KBM-7 (cell line): ENCODE results near the gene CACNA1C.
"Not testable (repeated sequence)": the region's sequence is repeated elsewhere in the genome, so short reads cannot be mapped to it uniquely, and the experiment has no call there.

Experiments
- DNase-seq: peaks from one replicate; pipeline ENCODE4 v3.0.0-alpha.2; 2015
- in situ Hi-C: fragments of 300-500 bp; cut with MboI; formaldehyde crosslinking; loops from 2 replicates; pipeline ENCODE4 v1.14.3; 2020; ENCODE audit warnings: low sequenced_read_pairs, low pct_unique_long_range_greater_than_20kb, mixed read lengths

CACNA1C gene

DNA sequence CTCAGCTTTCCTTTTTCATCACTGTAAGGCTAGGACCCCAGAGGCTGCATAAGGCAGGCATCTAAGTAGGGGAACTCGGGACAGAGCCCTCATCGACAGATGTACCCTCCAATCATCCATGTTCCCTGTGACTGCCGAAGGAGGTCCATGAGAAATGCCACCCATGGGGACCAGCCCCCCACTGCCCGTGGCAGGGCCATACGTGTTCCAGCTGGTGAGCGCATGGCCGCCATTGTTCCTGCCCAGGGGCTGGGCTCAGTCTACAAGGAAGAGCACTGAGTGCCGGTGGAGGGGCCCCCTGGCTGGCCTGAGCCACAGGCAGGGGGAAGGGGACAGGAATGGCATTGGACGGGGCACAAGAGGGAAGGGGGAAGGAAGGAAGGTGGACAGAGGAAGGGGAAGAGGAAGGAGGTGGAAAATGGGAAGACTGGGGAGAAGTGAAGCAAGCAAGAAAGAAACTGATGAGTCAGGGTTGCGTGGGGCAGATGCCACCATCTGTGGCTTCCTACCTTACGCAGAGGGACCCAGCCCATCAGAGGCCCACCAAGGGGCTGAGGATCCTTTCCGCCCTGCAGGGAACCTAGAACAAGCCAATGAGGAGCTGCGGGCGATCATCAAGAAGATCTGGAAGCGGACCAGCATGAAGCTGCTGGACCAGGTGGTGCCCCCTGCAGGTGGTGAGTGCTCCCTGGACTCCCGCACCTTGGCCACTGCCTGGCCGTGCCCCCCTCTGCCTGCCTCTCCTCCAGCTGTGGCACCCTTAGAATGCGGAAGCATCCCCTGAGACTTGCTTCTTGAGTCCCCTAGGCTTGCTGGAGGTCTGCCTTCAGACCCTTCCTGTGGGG lies 621.4 kb downstream of the CACNA1C start:
- in situ Hi-C loops = no loop called here
- DNase-seq = no peak

DNA sequence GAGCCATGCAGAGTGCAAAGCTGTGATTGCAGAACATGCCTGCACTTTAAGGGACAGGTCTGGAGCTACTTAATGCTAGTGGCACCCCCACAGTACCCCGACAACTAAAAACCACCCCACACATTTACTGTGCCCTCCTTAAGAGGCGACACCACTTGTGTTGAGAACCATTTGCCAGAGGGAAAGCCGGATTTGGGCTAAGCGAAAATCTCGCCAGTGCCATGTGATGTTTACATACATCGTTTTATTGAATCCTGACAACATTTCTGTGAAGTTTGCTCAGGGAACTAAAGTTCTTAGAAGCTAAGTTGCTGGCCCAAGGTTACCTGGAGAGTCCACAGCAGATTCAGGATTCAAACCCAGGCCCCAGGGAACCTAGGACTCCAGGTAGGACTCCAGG lies 623.0 kb downstream of the CACNA1C start:
- in situ Hi-C loops = no loop called here
- no peak for DNase-seq

GRCh38 chr12:2677142-2677880 lies 624.5 kb downstream of the CACNA1C start:
- in situ Hi-C loops = no loop called here
- no peak for DNase-seq

GRCh38 chr12:2678426-2678825 lies 625.6 kb downstream of the CACNA1C start:
- in situ Hi-C loops = no loop called here
- DNase-seq = no peak

DNA sequence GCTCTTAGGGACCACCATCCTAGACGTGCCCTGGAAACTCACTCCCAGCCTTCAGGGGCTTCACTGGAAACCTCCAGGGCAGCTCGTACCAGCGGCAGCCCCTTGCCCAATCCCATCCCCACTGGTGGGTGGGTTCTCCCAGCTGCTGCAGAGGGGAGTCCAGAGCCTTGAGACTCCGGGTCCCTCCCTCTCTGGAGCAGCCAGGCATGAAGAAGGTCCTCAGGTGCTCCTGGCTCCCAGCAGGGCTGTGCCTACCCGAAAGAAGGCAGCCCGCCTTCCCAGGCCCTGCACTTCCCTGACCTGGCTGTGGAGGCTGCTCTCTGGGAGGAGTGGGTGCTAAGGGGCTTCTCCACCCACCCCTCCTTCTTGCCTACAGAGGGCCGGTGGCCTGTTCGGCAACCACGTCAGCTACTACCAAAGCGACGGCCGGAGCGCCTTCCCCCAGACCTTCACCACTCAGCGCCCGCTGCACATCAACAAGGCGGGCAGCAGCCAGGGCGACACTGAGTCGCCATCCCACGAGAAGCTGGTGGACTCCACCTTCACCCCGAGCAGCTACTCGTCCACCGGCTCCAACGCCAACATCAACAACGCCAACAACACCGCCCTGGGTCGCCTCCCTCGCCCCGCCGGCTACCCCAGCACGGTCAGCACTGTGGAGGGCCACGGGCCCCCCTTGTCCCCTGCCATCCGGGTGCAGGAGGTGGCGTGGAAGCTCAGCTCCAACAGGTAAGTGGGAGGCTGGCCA lies 626.5 kb downstream of the CACNA1C start:
- in situ Hi-C loops = no loop called here
- DNase-seq = no peak

DNA sequence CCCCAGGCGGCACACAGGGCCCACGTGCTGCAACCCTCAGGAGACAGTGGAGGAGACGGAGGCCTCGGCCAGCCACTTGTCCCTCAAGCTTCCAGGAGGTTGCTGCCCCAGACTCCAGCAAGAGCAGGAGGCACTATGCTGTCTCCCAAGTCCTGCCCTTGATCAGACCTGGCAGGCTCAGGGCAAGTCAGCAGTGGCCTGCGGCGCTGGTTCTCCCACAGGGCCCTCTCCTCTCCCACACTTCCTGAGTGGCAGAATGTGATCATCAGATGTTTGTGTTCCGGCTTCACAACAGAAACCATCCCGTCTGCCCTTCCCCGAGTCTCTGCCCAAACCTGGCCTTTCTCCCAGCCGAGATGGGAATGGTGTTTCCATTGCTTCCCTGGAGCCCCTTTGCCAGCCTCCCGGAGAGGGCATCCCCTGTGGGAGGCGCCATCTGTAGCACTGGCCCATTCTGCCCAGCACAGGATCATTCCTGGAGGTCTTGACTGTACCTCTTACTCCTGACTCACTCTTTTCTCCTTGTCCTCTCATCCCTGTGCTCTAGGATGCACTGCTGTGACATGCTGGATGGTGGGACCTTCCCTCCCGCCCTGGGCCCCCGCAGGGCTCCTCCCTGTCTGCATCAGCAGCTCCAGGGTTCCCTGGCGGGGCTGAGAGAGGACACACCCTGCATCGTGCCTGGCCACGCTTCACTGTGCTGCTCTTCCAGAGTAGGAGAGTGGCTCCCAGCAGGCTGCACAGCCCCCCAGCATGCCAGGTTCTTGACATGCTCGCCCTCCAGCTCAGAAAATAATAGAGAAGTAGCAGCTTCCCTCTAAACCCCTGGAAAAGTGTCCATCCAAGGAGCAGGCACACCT lies 627.3 kb downstream of the CACNA1C start:
- in situ Hi-C loops = no loop called here
- no peak for DNase-seq

GRCh38 chr12:2680676-2681039 lies 627.9 kb downstream of the CACNA1C start:
- in situ Hi-C loops = no loop called here
- no peak for DNase-seq

DNA sequence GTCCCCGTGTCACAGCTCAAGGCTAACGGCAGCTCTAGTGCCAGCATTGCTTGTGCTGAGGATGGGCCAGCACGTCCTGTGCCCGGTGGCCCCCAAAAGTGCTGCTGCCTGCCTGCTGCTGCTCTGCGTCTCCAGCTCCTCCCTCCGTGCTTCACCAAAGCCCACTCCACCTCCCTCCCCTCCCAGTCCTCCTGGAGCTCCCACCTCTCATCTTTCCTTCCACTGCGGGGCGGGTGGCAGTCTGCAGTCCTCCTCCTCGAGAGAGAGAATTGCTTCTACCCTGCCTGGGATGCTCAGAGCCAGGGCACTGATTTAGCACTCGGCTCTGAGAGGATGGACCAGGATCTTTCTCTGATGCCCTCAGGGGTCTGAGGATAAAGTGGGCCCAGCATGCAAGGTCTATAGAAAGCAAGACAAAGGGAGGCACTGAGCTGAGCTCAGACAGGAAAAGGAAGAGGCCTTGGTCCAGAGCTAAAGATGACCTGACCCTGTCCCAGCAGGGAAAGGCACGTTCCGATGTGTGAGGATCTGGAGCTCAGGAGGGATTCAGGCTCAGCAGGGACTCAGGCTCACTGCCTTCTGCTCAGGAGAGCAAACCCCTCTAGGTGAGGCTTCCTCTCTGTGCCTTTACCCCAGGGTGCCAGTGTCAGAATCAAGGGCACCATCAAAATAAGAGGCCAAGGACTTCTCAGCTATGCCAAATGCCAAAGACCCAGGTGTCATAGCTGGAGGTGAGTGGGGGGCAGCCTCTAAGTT lies 628.8 kb downstream of the CACNA1C start:
- in situ Hi-C loops = no loop called here
- DNase-seq = no peak

DNA sequence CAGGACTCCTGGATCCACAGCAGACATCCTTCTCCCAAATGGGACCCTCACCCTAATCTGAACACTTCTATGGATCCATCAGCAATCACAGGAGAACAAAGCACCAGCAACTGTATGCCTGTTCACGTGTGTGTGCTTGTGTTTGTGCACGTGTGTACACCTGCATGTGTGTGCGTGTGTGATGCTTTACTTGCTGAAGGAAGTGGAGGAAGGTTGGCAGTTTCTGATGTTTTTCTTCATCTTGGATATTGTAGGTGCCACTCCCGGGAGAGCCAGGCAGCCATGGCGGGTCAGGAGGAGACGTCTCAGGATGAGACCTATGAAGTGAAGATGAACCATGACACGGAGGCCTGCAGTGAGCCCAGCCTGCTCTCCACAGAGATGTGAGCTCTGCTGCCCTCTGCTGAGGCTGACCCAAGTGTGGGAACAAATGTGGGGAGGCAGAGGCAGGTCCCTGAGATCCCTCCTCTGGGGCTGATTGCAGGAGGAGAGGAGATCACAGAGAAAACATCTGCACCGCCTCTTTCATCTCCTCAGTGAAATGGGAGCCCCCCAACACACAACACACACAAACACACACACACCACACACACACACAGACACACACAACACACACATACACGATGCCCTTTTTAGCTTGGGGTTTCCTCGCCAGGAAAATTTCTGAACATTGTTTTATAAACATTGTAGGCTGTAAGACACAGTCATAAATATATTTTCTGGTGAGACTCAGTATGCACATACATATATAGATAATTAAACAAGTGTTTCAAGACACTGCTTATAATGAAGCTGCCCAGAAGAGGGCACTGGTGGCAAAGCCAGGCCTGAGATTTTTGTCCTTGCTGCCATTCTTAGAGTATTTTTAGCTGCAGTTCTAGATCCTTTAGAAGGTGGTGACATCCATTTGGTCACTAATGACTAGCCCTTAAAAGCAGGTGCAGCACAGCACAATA lies 629.8 kb downstream of the CACNA1C start:
- peak; percentile 85 for DNase-seq
- in situ Hi-C loops = no loop called here

DNA sequence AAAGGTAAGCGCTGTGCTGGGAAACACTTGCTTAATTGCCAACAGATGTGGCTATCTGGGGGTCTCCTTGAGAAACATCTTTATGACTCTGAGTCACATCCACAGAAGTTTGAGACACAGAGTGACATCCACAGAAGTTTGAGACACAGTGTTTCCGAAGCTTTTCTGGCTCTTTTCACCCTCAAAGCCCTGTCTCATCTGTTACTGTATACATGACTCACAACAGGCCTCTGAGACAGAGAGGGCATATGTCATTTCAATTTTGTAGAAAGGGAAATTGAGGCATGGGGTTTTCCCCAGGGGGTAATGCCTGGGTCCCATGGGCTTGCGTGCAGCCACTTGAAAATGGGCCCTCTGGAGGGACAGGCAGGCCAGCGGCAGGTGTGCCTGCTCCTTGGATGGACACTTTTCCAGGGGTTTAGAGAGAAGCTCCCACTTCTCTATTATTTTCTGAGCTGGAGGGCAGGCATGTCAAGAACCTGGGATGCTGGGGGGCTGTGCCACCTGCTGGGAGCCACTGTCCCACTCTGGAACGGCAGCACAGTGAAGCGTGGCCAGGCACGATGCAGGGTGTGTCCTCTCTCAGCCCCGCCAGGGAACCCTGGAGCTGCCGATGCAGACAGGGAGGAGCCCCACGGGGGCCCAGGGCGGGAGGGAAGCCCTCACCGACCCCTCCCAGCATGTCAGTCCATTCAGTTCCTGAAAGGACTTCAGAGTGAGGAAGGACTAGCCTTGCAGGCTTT lies 630.7 kb downstream of the CACNA1C start:
- in situ Hi-C loops = no loop called here
- DNase-seq = no peak

- DNase-seq = not testable (repeated sequence)
These were observed 631.2 kb downstream of the CACNA1C start for GRCh38 chr12:2684026-2684325.

GRCh38 chr12:2685620-2686279 lies 633.0 kb downstream of the CACNA1C start:
- DNase-seq, in situ Hi-C loops: not testable (repeated sequence)

More at GRCh38 chr12:2684026-2684325, 631.2 kb downstream of the CACNA1C start:
- in situ Hi-C loops = not testable (repeated sequence)

DNA sequence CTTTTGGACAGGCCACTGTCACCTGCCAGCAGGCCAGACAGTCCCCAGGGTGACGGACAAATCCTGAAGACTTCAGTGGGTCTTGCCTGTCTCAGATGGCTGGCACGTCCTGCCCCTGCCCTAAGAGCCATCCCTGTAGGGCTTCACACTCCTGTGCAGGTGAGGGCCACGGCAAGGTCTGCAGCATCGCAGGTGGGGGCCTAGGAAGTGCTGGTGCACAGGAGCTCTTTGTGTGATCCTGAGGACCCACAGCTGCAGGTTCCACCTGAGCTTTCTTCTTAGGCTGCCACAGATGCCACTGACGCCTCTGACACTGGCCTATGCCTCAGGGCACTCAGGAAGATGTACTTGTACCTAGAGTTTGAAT lies 633.5 kb downstream of the CACNA1C start:
- in situ Hi-C loops = no loop called here
- DNase-seq = no peak

DNA sequence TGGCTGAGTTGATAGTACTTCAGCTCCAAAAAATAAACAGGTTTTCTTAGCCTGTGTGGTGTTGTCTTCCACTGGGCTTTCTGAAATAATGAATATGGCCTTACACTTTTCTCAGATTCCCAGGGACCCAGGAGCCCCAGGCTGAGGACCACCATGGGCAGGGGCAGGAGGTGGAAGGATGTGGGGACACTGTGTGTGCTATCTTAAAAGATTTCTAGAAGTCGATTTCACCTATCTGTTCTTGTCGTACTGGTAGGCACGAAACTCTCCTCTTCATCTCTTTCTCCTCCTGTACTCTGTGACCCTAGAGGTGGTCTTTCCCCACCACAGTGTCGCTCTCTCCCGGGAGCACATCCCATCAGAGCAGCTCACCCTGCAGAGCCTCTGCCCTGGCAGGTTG lies 634.3 kb downstream of the CACNA1C start:
- in situ Hi-C loops = no loop called here
- no peak for DNase-seq

DNA sequence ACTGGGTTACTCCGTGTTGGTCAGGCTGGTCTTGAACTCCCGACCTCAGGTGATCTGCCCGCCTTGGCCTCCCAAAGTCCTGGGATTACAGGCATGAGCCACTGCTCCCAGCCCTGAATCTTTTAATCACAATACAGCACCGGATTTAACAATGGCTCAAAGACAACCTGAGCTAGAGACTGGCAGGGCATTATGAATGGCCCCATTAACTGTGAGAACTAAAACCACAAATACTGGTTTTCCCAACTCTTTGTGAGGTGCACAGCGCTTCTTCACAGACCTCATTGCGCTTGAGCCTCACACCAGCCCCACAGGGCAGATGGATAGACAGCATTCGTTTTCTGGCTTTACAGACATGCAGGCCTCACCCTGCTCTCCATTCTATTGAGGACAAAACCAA lies 634.9 kb downstream of the CACNA1C start:
- in situ Hi-C loops = no loop called here

GRCh38 chr12:2688381-2688931 lies 635.7 kb downstream of the CACNA1C start:
- in situ Hi-C loops = no loop called here
- no peak for DNase-seq

More for the DNA sequence above, 634.9 kb downstream of the CACNA1C start:
- no peak for DNase-seq
